WTC11 (cell line): ENCODE measurements around the gene USP13. TPM values are rescaled to one million over a fixed set of nuclear protein-coding genes. Genes with fewer than 3 reads are reported as not detected.

Experiments
- CBFB ChIP-seq: sonication (generic); formaldehyde crosslinking; IDR thresholded peaks from 2 replicates; pipeline ENCODE4 v1.8.1; 2022; ENCODE audit warnings: mild to moderate bottlenecking, low read depth, missing genetic modification reagents
- ETV6 ChIP-seq: sonication (generic); formaldehyde crosslinking; IDR thresholded peaks from 2 replicates; pipeline ENCODE4 v1.8.1; 2022; ENCODE audit warnings: mild to moderate bottlenecking, missing genetic modification reagents
- FOXP1 ChIP-seq: sonication (generic); formaldehyde crosslinking; IDR thresholded peaks from 2 replicates; pipeline ENCODE4 v1.8.0; 2022; ENCODE audit warnings: missing genetic modification reagents, mild to moderate bottlenecking, moderate library complexity, borderline replicate concordance
- GTF2I ChIP-seq: fragments of 250-450 bp; sonication (Bioruptor Pico); conservative IDR thresholded peaks from 2 replicates; pipeline ENCODE4 v1.4.0; 2021; ENCODE audit warnings: mild to moderate bottlenecking
- IRF2 ChIP-seq: sonication (generic); formaldehyde crosslinking; IDR thresholded peaks from 2 replicates; pipeline ENCODE4 v1.8.0; 2022; ENCODE audit warnings: low read depth, missing genetic modification reagents, borderline replicate concordance
- NFATC4 ChIP-seq: fragments of 250-450 bp; sonication (Bioruptor Pico); IDR thresholded peaks from 2 replicates; pipeline ENCODE4 v1.9.0; 2021; ENCODE audit warnings: mild to moderate bottlenecking
- OVOL2 ChIP-seq: fragments of 250-450 bp; sonication (Bioruptor Pico); IDR thresholded peaks from 2 replicates; pipeline ENCODE4 v1.9.0; 2021; ENCODE audit warnings: mild to moderate bottlenecking, borderline replicate concordance
- SMAD4 ChIP-seq: sonication (generic); formaldehyde crosslinking; IDR thresholded peaks from 2 replicates; pipeline ENCODE4 v1.8.0; 2022; ENCODE audit warnings: mild to moderate bottlenecking, missing genetic modification reagents
- SOX15 ChIP-seq: fragments of 250-450 bp; sonication (Bioruptor Pico); IDR thresholded peaks from 2 replicates; pipeline ENCODE4 v1.9.0; 2021; ENCODE audit warnings: mild to moderate bottlenecking
- TCF7 ChIP-seq: sonication (generic); formaldehyde crosslinking; IDR thresholded peaks from 2 replicates; pipeline ENCODE4 v1.8.0; 2022; ENCODE audit warnings: mild to moderate bottlenecking, low read depth, missing genetic modification reagents, moderate library complexity
- TEAD1 ChIP-seq: sonication (generic); formaldehyde crosslinking; IDR thresholded peaks from 2 replicates; pipeline ENCODE4 v1.8.0; 2022; ENCODE audit warnings: mild to moderate bottlenecking, missing genetic modification reagents
- TP53 ChIP-seq: sonication (generic); formaldehyde crosslinking; IDR thresholded peaks from 2 replicates; pipeline ENCODE4 v1.8.1; 2023; ENCODE audit warnings: mild to moderate bottlenecking, missing genetic modification reagents
- ZNF121 ChIP-seq: sonication (generic); formaldehyde crosslinking; IDR thresholded peaks from 2 replicates; pipeline ENCODE4 v1.8.0; 2023; ENCODE audit warnings: missing genetic modification reagents
- ZNF138 ChIP-seq: sonication (generic); formaldehyde crosslinking; conservative IDR thresholded peaks from 2 replicates; pipeline ENCODE4 v1.8.1; 2022; ENCODE audit warnings: mild to moderate bottlenecking, moderate library complexity, missing genetic modification reagents
- ZNF232 ChIP-seq: sonication (generic); formaldehyde crosslinking; IDR thresholded peaks from 2 replicates; pipeline ENCODE4 v1.8.0; 2022; ENCODE audit warnings: mild to moderate bottlenecking, missing genetic modification reagents
- ZNF396 ChIP-seq: fragments of 250-450 bp; sonication (Bioruptor Pico); IDR thresholded peaks from 2 replicates; pipeline ENCODE4 v1.8.0; 2021; ENCODE audit warnings: mild to moderate bottlenecking, moderate library complexity, borderline replicate concordance
- ZNF416 ChIP-seq: fragments of 250-450 bp; sonication (Bioruptor Pico); IDR thresholded peaks from 2 replicates; pipeline ENCODE4 v1.9.0; 2021; ENCODE audit warnings: mild to moderate bottlenecking, inconsistent platforms
- ZNF423 ChIP-seq: fragments of 250-450 bp; sonication (Bioruptor Pico); IDR thresholded peaks from 2 replicates; pipeline ENCODE4 v2.1.2; 2022; ENCODE audit warnings: mild to moderate bottlenecking, moderate library complexity
- total RNA-seq: library from RNA; stranded (reverse); gene quantifications from 3 replicates; pipeline ENCODE4 v1.2.3, GENCODE V29; 2021
- TF ChIP-seq, protein P1 (sequence below): sonication (generic); formaldehyde crosslinking; IDR thresholded peaks from 2 replicates; pipeline ENCODE4 v1.8.0; 2022; ENCODE audit warnings: mild to moderate bottlenecking, missing genetic modification reagents
- TF ChIP-seq, protein P2 (sequence below): sonication (generic); formaldehyde crosslinking; conservative IDR thresholded peaks from 2 replicates; pipeline ENCODE4 v1.8.1; 2022; ENCODE audit warnings: mild to moderate bottlenecking, missing genetic modification reagents
- TF ChIP-seq, protein P3 (sequence below): sonication (generic); formaldehyde crosslinking; IDR thresholded peaks from 2 replicates; pipeline ENCODE4 v1.8.1; 2022; ENCODE audit warnings: mild to moderate bottlenecking, missing genetic modification reagents, moderate library complexity, borderline replicate concordance
- TF ChIP-seq, protein P4 (sequence below): sonication (generic); formaldehyde crosslinking; IDR thresholded peaks from 2 replicates; pipeline ENCODE4 v1.8.0; 2023; ENCODE audit warnings: mild to moderate bottlenecking, missing genetic modification reagents
- TF ChIP-seq, protein P5 (sequence below): sonication (generic); formaldehyde crosslinking; IDR thresholded peaks from 2 replicates; pipeline ENCODE4 v1.8.1; 2022; ENCODE audit warnings: missing genetic modification reagents, borderline replicate concordance
- TF ChIP-seq, protein P6 (sequence below): sonication (generic); formaldehyde crosslinking; IDR thresholded peaks from 2 replicates; pipeline ENCODE4 v1.8.0; 2022; ENCODE audit warnings: mild to moderate bottlenecking, missing genetic modification reagents
- TF ChIP-seq, protein P7 (sequence below): sonication (generic); formaldehyde crosslinking; IDR thresholded peaks from 2 replicates; pipeline ENCODE4 v1.8.1; 2023; ENCODE audit warnings: mild to moderate bottlenecking, missing genetic modification reagents
- TF ChIP-seq, protein P8 (sequence below): sonication (generic); formaldehyde crosslinking; IDR thresholded peaks from 2 replicates; pipeline ENCODE4 v1.8.0; 2022; ENCODE audit warnings: mild to moderate bottlenecking, missing genetic modification reagents
- TF ChIP-seq, protein P9 (sequence below): fragments of 250-450 bp; sonication (Bioruptor Pico); IDR thresholded peaks from 2 replicates; pipeline ENCODE4 v1.9.0; 2021; ENCODE audit warnings: mild to moderate bottlenecking
- TF ChIP-seq, protein P10 (sequence below): sonication (generic); formaldehyde crosslinking; IDR thresholded peaks from 2 replicates; pipeline ENCODE4 v1.8.1; 2023; ENCODE audit warnings: mild to moderate bottlenecking, missing genetic modification reagents, moderate library complexity

USP13 gene
- total RNA-seq, 1 experiment from 2014 or later, result 26.8 TPM

DNA sequence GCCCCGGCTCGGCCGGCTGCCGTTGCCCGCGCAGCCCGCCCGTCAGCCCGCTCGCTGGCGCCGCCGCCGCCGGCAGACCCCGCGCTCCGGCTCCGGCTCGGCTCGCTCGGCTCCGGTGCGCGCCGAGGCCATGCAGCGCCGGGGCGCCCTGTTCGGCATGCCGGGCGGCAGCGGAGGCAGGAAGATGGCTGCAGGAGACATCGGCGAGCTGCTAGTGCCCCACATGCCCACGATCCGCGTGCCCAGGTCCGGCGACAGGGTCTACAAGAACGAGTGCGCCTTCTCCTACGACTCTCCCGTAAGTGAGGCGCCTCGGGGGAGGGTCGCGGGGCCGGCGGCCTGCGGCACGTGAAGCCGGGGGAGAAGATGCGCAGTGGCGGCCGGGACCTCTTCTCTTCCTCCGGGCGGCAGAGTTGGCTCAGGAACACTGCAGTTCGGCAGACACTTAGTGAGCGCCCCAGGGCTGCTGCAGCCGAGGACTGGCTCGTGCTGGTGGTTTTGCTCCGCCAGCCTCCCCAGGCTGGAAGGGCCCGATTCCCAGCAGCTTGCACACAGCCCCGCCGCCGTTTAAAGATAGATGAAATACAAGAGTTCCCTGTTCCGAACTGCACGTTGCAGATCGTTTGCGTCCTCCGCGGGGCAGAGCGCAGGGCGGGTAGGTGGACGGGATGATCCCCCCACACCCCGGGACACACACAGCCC is 407 bp downstream of the USP13 start (continued):
- TF ChIP-seq, protein P1, sequence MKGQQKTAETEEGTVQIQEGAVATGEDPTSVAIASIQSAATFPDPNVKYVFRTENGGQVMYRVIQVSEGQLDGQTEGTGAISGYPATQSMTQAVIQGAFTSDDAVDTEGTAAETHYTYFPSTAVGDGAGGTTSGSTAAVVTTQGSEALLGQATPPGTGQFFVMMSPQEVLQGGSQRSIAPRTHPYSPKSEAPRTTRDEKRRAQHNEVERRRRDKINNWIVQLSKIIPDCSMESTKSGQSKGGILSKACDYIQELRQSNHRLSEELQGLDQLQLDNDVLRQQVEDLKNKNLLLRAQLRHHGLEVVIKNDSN (CRISPR knock-in tag), result peak; percentile 72
- TF ChIP-seq, protein P2, sequence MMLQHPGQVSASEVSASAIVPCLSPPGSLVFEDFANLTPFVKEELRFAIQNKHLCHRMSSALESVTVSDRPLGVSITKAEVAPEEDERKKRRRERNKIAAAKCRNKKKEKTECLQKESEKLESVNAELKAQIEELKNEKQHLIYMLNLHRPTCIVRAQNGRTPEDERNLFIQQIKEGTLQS (CRISPR knock-in tag), result no peak
- TF ChIP-seq, protein P3, sequence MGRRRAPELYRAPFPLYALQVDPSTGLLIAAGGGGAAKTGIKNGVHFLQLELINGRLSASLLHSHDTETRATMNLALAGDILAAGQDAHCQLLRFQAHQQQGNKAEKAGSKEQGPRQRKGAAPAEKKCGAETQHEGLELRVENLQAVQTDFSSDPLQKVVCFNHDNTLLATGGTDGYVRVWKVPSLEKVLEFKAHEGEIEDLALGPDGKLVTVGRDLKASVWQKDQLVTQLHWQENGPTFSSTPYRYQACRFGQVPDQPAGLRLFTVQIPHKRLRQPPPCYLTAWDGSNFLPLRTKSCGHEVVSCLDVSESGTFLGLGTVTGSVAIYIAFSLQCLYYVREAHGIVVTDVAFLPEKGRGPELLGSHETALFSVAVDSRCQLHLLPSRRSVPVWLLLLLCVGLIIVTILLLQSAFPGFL (CRISPR knock-in tag), result no peak
- TF ChIP-seq ZNF121, result no peak
- TF ChIP-seq FOXP1 (CRISPR knock-in tag), result peak; percentile 71; the same call in 1 of the 2 replicates
- no peak for TF ChIP-seq IRF2 (CRISPR knock-in tag)
- no peak for TF ChIP-seq ZNF138 (CRISPR knock-in tag)
- TF ChIP-seq, protein P4, sequence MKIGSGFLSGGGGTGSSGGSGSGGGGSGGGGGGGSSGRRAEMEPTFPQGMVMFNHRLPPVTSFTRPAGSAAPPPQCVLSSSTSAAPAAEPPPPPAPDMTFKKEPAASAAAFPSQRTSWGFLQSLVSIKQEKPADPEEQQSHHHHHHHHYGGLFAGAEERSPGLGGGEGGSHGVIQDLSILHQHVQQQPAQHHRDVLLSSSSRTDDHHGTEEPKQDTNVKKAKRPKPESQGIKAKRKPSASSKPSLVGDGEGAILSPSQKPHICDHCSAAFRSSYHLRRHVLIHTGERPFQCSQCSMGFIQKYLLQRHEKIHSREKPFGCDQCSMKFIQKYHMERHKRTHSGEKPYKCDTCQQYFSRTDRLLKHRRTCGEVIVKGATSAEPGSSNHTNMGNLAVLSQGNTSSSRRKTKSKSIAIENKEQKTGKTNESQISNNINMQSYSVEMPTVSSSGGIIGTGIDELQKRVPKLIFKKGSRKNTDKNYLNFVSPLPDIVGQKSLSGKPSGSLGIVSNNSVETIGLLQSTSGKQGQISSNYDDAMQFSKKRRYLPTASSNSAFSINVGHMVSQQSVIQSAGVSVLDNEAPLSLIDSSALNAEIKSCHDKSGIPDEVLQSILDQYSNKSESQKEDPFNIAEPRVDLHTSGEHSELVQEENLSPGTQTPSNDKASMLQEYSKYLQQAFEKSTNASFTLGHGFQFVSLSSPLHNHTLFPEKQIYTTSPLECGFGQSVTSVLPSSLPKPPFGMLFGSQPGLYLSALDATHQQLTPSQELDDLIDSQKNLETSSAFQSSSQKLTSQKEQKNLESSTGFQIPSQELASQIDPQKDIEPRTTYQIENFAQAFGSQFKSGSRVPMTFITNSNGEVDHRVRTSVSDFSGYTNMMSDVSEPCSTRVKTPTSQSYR (CRISPR knock-in tag), result no peak
- no peak for TF ChIP-seq TCF7 (CRISPR knock-in tag)
- TF ChIP-seq, protein P5, sequence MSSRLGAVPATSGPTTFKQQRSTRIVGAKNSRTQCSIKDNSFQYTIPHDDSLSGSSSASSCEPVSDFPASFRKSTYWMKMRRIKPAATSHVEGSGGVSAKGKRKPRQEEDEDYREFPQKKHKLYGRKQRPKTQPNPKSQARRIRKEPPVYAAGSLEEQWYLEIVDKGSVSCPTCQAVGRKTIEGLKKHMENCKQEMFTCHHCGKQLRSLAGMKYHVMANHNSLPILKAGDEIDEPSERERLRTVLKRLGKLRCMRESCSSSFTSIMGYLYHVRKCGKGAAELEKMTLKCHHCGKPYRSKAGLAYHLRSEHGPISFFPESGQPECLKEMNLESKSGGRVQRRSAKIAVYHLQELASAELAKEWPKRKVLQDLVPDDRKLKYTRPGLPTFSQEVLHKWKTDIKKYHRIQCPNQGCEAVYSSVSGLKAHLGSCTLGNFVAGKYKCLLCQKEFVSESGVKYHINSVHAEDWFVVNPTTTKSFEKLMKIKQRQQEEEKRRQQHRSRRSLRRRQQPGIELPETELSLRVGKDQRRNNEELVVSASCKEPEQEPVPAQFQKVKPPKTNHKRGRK (CRISPR knock-in tag), result 0 out of 2 replicates have a peak, but pooled peaks have one; percentile 30
- TF ChIP-seq, protein P6, sequence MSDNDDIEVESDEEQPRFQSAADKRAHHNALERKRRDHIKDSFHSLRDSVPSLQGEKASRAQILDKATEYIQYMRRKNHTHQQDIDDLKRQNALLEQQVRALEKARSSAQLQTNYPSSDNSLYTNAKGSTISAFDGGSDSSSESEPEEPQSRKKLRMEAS, result peak; percentile 75
- TF ChIP-seq ZNF232 (CRISPR knock-in tag), result no peak
- no peak for TF ChIP-seq TP53 (CRISPR knock-in tag)
- TF ChIP-seq ZNF423 (CRISPR knock-in tag), result no peak
- TF ChIP-seq SMAD4 (CRISPR knock-in tag), result no peak
- no peak for TF ChIP-seq GTF2I (CRISPR knock-in tag)
- TF ChIP-seq ZNF396 (CRISPR knock-in tag), result no peak
- no peak for TF ChIP-seq ZNF416
- TF ChIP-seq, protein P7, sequence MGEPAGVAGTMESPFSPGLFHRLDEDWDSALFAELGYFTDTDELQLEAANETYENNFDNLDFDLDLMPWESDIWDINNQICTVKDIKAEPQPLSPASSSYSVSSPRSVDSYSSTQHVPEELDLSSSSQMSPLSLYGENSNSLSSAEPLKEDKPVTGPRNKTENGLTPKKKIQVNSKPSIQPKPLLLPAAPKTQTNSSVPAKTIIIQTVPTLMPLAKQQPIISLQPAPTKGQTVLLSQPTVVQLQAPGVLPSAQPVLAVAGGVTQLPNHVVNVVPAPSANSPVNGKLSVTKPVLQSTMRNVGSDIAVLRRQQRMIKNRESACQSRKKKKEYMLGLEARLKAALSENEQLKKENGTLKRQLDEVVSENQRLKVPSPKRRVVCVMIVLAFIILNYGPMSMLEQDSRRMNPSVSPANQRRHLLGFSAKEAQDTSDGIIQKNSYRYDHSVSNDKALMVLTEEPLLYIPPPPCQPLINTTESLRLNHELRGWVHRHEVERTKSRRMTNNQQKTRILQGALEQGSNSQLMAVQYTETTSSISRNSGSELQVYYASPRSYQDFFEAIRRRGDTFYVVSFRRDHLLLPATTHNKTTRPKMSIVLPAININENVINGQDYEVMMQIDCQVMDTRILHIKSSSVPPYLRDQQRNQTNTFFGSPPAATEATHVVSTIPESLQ (CRISPR knock-in tag), result no peak
- TF ChIP-seq, protein P8, sequence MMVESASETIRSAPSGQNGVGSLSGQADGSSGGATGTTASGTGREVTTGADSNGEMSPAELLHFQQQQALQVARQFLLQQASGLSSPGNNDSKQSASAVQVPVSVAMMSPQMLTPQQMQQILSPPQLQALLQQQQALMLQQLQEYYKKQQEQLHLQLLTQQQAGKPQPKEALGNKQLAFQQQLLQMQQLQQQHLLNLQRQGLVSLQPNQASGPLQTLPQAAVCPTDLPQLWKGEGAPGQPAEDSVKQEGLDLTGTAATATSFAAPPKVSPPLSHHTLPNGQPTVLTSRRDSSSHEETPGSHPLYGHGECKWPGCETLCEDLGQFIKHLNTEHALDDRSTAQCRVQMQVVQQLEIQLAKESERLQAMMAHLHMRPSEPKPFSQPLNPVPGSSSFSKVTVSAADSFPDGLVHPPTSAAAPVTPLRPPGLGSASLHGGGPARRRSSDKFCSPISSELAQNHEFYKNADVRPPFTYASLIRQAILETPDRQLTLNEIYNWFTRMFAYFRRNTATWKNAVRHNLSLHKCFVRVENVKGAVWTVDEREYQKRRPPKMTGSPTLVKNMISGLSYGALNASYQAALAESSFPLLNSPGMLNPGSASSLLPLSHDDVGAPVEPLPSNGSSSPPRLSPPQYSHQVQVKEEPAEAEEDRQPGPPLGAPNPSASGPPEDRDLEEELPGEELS (CRISPR knock-in tag), result no peak; the same call in none of the 2 replicates
- TF ChIP-seq SOX15 (CRISPR knock-in tag), result no peak
- no peak for TF ChIP-seq ETV6 (CRISPR knock-in tag)
- TF ChIP-seq OVOL2, result no peak
- TF ChIP-seq TEAD1 (CRISPR knock-in tag), result no peak; the same call in 1 of the 2 replicates
- TF ChIP-seq, protein P9, sequence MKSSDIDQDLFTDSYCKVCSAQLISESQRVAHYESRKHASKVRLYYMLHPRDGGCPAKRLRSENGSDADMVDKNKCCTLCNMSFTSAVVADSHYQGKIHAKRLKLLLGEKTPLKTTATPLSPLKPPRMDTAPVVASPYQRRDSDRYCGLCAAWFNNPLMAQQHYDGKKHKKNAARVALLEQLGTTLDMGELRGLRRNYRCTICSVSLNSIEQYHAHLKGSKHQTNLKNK (CRISPR knock-in tag), result no peak
- no peak for TF ChIP-seq NFATC4 (CRISPR knock-in tag)
- TF ChIP-seq, protein P10, sequence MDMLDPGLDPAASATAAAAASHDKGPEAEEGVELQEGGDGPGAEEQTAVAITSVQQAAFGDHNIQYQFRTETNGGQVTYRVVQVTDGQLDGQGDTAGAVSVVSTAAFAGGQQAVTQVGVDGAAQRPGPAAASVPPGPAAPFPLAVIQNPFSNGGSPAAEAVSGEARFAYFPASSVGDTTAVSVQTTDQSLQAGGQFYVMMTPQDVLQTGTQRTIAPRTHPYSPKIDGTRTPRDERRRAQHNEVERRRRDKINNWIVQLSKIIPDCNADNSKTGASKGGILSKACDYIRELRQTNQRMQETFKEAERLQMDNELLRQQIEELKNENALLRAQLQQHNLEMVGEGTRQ (CRISPR knock-in tag), result peak; percentile 52
- TF ChIP-seq CBFB (CRISPR knock-in tag), result no peak
